Right atrium auricular region (tissue), 2 donors: ENCODE measurements around the gene TMCO4. TPM values are rescaled to one million over a fixed set of nuclear protein-coding genes. Genes with fewer than 3 reads are reported as not detected.

ENCODE experiments used
- DNase-seq: peaks from one replicate; pipeline ENCODE4 v3.0.0-alpha.2; 2019; ENCODE audit warnings: low spot score
- H3K27ac ChIP-seq, 2 donors: fragments of 200-600 bp; sonication (generic); 1 replicate in 1 of 2; 2 replicates in 1 of 2; pipeline ENCODE4 v1.5.1; 2016 to 2019
- H3K27me3 ChIP-seq, 2 donors: fragments of 200-600 bp; sonication (generic); one replicate each; pipeline versions ENCODE4 v1.5.1 to v1.6.0; 2017 to 2019
- H3K36me3 ChIP-seq: fragments of 200-600 bp; sonication (generic); one replicate; pipeline ENCODE4 v1.5.1; 2016
- H3K4me1 ChIP-seq, 2 donors: fragments of 200-600 bp; sonication (generic); one replicate each; pipeline versions ENCODE4 v1.5.1 to v1.6.0; 2017 to 2019
- H3K4me3 ChIP-seq, 2 donors: fragments of 200-600 bp; sonication (generic); 1 replicate in 1 of 2; 2 replicates in 1 of 2; pipeline ENCODE4 v1.5.1; 2017 to 2019; ENCODE audit warnings: mild to moderate bottlenecking in 1 of 2, moderate library complexity in 1 of 2
- H3K9me3 ChIP-seq, 2 donors: fragments of 200-600 bp; sonication (generic); one replicate each; pipeline ENCODE4 v1.5.1; 2019
- total RNA-seq, 2 donors: library from RNA; depleted of rRNA; stranded (reverse); fragments of >200 nt; gene quantifications; one replicate each; pipeline ENCODE4 v1.1.0, GENCODE V29; 2016
- TF ChIP-seq, protein P1 (sequence below), 2 donors: fragments of 200-600 bp; sonication (generic); IDR thresholded peaks; one replicate each; pipeline ENCODE4 v1.5.1; 2019; ENCODE audit warnings: antibody characterized with exemption in 2 of 2

TMCO4 gene
- total RNA-seq, 2 donors from 2014 or later, result 5.7 to 10.7 TPM

DNA sequence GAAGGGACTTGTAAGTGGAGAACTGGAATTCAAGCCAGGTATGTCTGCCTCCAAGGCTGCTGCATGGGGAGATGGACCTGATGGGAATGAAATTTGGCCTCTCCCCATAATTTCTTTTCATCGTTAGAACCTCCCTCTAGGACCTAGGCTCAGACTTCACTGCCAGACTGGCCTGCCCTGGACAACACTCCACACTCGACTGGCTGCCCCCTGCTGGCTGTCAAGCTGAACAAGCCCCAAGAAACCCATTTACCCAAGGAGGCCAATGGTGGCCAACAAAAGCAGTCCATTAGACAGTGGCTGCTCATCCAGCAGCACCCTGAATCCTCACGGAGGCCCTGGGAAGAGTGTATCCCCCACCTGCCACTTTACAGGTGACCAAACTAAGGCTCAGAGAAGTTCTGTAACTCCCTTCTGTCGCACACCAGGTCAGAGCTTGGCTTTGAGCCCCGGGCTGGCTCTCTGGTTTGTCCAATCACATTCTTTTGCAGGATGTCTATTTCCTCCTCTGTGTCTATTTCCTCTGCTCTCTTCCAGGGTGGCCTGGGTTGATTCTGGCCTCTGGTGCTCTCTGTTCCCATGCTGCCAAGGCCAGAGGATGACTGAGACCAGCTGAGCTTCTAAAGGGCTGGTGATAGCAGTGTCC lies 11.6 kb upstream of the TMCO4 start:
- H3K4me1 ChIP-seq, result no peaks in the 10 kb centered on the region
- no peak overlapping the region for H3K4me3 ChIP-seq
- H3K27me3 ChIP-seq, result no peaks in the 10 kb centered on the region
- H3K27ac ChIP-seq, result no peak overlapping the region
- H3K36me3 ChIP-seq, result no peaks in the 10 kb centered on the region
- no peak for DNase-seq
- TF ChIP-seq, protein P1, sequence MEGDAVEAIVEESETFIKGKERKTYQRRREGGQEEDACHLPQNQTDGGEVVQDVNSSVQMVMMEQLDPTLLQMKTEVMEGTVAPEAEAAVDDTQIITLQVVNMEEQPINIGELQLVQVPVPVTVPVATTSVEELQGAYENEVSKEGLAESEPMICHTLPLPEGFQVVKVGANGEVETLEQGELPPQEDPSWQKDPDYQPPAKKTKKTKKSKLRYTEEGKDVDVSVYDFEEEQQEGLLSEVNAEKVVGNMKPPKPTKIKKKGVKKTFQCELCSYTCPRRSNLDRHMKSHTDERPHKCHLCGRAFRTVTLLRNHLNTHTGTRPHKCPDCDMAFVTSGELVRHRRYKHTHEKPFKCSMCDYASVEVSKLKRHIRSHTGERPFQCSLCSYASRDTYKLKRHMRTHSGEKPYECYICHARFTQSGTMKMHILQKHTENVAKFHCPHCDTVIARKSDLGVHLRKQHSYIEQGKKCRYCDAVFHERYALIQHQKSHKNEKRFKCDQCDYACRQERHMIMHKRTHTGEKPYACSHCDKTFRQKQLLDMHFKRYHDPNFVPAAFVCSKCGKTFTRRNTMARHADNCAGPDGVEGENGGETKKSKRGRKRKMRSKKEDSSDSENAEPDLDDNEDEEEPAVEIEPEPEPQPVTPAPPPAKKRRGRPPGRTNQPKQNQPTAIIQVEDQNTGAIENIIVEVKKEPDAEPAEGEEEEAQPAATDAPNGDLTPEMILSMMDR (IDR thresholded peaks at IDR 0.05), result peak in 1 of 2 donors; percentile 52
- H3K9me3 ChIP-seq, result peaks cover 0 to 5% of the 10 kb centered on the region in 2 donors

DNA sequence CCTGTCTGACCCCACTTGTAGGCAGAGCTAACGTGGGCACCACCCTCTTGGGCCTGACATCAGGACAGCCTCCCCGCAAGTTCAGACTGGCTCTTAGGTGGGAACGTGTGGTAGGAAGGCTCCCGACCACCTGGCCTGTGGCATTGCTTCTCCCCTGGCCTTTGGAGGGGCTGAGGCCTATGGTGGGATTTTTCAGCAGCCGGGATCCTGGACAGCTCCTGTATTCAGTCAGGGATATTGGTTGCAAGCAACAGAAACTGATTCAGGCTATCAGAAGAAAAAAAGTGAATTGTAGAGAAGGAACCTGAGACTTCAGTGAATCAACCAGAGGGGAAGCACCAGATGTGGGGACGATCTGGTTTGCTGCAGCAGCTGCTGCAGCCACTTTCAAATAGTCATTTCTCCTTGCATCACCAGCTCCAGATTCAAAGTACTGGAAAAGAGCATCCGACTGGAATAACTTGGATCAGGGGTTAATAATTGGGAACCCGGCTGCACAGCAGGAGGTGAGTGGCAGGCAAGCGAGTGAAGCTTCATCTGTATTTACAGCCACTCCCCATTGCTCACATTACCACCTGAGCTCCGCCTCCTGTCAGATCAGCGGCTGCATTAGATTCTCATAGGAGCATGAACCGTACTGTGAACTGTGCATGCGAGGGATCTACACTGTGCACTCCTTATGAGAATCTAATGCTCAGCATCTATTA lies 9.5 kb upstream of the TMCO4 start:
- DNase-seq, result no peak
- H3K27ac ChIP-seq, result no peak overlapping the region
- no peaks in the 10 kb centered on the region for H3K4me1 ChIP-seq
- H3K36me3 ChIP-seq, result no peaks in the 10 kb centered on the region
- H3K4me3 ChIP-seq, result no peak overlapping the region
- peaks cover 0 to 5% of the 10 kb centered on the region in 2 donors for H3K9me3 ChIP-seq
- no peaks in the 10 kb centered on the region for H3K27me3 ChIP-seq
- TF ChIP-seq, protein P1 (IDR thresholded peaks at IDR 0.05), result no peak

DNA sequence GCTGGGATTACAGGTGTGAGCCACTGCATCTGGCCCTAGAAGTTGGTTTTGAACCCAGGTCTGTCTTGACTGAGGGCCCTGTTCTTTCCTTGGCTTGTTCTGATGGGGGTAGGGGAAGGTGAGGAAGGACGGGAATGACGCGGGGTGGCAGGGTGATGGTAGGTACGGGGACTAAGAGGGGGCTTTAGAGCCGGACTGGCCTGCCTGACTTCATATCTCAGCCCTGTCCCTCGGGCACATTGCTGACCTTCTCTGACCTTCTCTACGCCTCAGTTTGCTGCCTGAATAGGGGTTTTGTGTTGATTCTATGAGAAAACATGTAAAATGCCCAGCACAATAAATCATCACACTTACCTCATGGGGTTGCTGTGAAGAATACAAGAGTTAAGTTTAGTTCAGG lies 8.6 kb upstream of the TMCO4 start:
- Histone ChIP-seq H3K9me3 (peaks cover 0 to 5% of the 10 kb centered on the region in 2 donors), H3K27me3 (no peaks in the 10 kb centered on the region), H3K27ac (no peak overlapping the region), H3K36me3 (no peaks in the 10 kb centered on the region), H3K4me3 (no peak overlapping the region), H3K4me1 (no peaks in the 10 kb centered on the region)
- no peak for DNase-seq
- TF ChIP-seq, protein P1 (IDR thresholded peaks at IDR 0.05), result no peak

- H3K27me3 ChIP-seq, result no peaks in the 10 kb centered on the region
- peaks cover 0 to 5% of the 10 kb centered on the region in 2 donors for H3K9me3 ChIP-seq
- H3K27ac ChIP-seq, result no peak overlapping the region
- H3K4me1 ChIP-seq, result no peaks in the 10 kb centered on the region
- DNase-seq, result no peak
- TF ChIP-seq, protein P1 (IDR thresholded peaks at IDR 0.05), result no peak
- no peaks in the 10 kb centered on the region for H3K36me3 ChIP-seq
- H3K4me3 ChIP-seq, result no peak overlapping the region
Measured at GRCh38 chr1:19804831-19805251, 5.1 kb upstream of the TMCO4 start.

DNA sequence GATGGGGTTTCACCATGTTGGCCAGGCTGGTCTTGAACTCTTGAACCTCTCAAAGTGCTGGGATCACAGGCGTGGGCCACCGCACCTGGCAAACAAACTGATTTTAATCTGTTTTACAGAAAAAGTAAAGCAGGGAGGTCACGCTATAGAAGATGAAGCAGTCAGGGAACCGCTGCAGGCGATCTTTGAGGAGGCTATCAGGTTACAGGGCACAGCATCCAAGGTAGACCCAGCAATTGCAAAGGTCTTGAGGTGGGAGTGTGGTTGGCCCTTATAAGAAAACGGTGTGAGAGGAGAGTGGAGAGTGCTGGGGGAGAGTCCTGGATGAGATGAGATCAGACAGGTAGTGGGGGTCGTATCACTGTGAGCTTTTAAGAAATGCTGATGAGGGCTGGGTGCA lies 2.6 kb upstream of the TMCO4 start:
- DNase-seq, result no peak

More for the DNA sequence above, 2.6 kb upstream of the TMCO4 start:
- TF ChIP-seq, protein P1 (IDR thresholded peaks at IDR 0.05), result no peak
- H3K27me3 ChIP-seq, result no peaks in the 10 kb centered on the region
- H3K4me1 ChIP-seq, result peaks cover 0 to 12% of the 10 kb centered on the region in 2 donors
- no peaks in the 10 kb centered on the region for H3K9me3 ChIP-seq
- no peaks in the 10 kb centered on the region for H3K36me3 ChIP-seq
- H3K4me3 ChIP-seq, result no peak overlapping the region
- no peak overlapping the region for H3K27ac ChIP-seq
